HUDEP-2 (cell line): ENCODE results near the gene RNF26.
A peak's percentile ranks its signal among the peaks of the same experiment; 100 is the strongest.

Source experiments
- DNase-seq, 76 experiments: peaks; one replicate each; lab custom pipeline; 2025; ENCODE audit not compliant: unreplicated experiment in 76 of 76; lab: John Stamatoyannopoulos, UW

The RNF26 gene

DNA sequence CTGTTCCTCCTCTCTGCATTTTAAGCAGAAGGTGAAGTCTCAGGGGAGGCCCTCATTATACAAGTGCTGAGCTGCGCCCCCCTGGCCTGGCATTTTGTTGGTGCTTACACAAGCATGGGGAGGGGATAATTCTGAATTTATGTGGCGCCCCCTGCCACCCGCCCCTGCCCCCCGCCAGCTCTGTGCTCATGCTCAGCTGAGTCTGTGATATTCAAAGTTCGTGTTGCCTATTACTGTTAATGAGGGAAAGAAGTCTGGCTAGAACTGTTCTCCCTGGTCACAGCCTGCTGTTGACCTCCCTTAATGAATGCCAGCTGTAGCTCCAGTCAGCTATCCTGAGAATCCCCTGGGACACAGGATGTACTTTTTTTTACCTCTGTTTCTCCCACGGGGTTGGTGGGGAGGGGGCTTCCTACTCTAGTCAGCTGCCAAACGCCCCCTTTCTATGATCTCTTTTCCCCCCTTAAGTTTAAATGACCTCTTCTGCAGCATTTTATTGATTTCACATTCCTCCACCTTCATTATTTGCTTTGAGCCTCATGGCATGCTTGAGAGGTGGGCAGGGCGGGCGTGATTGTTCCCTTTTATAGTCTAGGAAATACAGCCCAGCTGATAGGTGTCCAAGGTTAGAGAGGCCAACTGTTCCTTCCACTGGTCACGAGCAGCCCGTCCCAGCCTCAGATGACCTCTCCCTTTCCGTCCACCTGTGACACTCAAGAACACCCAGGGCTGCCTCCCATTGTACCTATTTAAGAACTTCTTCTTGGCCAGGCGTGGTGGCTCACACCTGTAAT lies 35.0 kb downstream of the RNF26 start:
- DNase-seq = no peak

DNA sequence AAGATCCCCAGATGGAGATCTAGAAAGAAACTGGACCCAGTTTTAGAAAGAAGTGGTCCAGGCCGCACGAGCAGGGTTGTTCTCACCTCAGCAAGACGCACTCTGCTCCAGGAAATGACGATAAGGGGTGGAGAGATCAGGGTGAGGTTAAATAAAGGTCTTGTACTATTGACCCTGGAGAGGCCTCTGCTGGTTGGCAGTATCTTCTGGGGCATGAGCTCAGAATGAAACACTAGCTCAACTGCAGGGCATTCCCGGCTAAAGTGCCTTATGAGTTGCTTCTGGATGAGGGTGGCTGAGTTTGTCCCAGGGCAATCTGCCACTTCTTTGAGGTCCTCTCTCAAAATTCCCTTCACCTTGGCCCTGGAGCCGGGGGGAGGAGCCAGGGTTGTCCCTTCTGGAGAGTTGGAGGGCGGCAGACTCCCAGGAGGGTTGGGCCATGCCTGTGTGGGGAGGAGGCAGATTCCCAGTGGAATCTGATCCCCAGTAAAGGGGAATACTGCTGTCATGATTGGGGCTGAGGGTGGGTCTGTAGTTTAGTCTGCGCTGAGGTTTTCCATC lies 36.2 kb downstream of the RNF26 start:
- peak in 11 of 76 experiments; percentile 10 to 40 (median 23) for DNase-seq

DNA sequence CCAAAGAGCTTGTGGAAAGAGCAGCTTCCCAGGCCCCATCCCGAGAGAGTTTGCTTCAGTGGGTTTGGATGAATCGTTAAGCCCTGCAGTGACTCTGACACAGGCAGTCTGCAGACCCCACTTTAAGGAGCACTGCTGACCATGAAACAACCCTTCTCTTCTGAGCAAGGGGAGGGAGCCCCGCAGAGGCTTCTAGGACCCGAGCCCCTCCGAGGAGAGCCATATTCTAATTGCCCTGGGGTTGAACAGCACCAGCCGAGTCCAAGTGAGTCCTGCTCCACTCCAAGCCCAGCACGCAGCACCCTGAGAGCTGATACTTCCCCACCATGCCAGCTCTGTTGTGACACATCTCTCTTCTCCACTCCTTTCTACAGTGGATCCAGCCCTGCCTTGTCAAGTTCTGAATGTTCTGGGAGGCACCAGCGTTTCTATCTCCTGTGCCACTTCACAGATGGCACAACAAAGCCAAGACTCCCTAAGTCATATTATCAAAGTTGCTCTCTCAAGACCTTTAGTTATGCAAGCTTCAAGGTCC lies 36.8 kb downstream of the RNF26 start:
- DNase-seq = no peak

GRCh38 chr11:119371778-119372182 lies 37.5 kb downstream of the RNF26 start:
- peak in 7 of 76 experiments; percentile 7 to 21 (median 10) for DNase-seq

DNA sequence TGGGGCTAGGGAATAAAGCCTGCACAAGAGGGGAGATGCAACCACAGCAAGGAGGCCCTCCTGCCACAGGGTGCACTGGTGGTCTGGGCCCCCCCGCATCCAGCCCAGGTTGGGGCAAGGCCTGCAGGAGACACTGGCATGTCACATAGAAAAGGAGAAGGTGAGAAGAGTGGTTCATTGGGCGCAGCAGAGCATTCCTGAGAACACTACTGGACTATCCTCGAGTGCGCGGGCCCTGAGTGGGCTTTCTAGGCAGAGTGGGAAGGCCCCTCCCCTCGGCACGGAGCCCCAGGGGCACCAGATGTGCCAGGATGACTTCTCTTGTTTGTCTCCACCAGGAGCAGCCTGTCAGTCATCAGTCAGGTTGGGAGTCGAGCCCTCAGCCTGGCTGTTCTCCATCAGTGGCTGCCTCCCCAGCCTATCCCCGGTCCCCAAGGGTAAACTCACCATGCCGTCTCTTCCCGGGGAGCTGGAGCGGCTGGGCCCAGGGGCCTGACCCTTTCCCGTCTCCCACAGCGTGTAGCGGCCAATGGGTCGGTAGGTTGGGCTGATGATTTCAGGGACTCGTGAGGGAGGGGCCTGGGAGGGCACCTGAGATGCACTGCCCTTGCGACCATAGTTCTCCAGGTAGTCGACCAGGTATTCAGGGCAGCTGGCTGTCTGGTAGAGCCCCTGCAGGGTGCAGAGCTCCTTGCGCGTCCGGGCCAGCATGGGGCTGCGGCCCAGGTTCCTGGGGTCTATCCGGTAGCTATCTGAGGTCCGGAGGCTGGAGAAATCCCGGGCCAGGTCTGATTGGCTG lies 38.1 kb downstream of the RNF26 start:
- no peak for DNase-seq

- DNase-seq = no peak
These were observed 39.0 kb downstream of the RNF26 start for GRCh38 chr11:119373059-119373920.

GRCh38 chr11:119373921-119374631 lies 39.7 kb downstream of the RNF26 start:
- peak in 21 of 76 experiments; percentile 3 to 37 (median 17) for DNase-seq

DNA sequence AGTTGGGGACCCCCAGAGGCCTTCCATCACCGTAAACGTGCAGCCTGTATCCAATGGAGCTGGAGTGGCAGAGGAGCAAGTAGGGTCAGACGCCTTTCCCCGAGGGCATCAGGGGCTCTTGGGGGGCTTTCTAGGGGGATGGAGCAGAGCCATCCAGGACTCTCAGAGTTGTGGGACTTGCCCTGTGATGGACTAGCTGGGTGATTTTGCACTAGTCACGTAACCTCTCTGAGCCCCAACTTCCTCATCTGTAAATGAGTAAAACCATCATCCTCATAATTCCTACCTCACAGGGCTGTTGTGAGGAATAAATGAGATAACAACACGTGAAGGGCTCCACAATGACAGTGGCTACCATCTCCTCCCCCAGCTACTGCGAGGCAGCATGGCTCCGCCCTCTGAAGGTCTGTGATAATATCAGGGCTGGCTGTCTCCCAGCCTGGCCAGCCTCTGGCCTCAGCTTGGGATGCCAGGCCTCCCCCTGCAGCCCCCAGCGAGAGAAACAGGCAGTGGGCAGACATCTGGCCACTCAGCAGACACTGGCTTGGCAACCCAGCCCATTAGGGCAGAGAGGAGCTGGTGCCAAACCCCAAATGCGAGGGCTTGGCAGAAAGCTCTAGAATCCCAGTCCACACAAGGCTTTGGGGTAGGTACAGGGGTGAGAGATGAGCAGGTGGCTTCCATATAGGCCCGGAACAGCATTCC lies 40.5 kb downstream of the RNF26 start:
- DNase-seq = peak in 50 of 76 experiments; percentile 9 to 66 (median 31)

DNA sequence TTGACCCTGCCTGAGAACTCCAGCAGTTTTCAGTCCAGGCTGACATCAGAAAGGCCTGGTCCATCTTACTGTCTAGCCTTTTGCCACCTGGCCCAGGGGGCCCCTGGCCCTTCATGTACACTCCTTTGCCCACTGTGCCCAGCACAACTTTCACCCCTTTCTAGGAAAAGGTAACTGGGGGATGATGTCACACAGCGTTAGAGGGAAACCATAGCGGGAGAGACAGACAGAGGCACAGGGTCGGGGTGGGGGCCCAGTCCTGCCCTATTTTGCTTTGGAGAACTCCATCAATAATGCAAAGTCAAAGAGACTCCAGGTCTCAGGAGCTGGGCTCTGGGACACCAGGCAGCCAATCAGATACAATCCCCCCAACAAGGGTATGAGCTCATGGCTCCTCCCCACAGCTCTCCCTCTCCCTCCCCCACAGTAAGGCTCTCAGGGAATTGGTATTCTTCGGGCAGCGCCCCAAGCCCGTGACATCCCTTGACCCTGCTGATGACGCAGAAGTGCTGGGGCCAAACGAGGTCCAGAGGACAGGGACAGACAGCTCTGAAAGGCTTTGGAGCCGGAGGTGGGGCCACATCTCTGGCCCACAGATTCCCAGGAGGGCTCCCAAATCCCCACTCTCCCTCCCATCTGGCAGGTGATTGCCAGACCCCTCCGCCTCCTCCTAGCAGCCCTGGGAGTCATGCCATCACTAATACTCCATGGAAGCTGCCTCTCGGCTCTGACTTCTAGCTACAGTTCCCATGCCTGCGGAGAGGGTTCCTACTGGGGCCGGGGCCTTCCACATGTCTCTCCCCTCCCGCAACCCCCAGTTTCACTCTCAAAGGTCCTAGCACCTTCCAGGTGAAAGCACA lies 41.2 kb downstream of the RNF26 start:
- DNase-seq = no peak

GRCh38 chr11:119376197-119376847 lies 42.0 kb downstream of the RNF26 start:
- peak in 1 of 76 experiments; percentile 9 for DNase-seq

GRCh38 chr11:119377112-119377901 lies 43.0 kb downstream of the RNF26 start:
- DNase-seq = no peak

GRCh38 chr11:119377961-119378667 lies 43.8 kb downstream of the RNF26 start:
- DNase-seq = no peak

DNA sequence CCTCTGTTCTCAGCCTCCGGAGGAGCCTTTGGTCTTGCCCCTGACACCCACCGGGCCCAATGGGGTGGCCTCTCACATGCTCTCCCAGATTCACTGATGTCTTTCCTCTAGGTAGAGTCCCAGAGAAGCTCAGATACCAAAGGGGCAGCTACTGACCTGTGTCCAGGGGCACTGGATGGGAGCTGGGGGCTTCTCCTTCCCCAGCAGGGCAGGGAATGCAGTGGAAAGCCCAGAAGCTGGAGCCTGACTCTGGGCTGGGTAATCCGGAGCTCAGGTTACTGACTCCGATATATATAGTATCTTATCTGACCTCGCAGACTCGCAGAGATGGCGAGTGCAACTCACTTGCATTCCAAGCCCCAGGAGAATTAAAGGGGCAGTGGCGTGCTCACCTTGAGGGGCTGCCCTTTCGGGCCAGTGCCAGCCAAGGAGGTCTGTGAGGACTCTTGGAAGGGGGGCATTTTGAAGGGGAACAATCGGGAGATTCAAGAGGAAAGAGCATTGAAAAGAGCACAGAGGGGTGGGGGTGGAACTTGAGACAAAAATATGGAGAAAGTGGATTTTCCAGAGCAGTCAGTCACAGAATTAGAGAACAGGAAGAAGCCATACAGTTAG lies 44.6 kb downstream of the RNF26 start:
- no peak for DNase-seq

- no peak for DNase-seq
These were observed 46.0 kb downstream of the RNF26 start for GRCh38 chr11:119380160-119380826.

DNA sequence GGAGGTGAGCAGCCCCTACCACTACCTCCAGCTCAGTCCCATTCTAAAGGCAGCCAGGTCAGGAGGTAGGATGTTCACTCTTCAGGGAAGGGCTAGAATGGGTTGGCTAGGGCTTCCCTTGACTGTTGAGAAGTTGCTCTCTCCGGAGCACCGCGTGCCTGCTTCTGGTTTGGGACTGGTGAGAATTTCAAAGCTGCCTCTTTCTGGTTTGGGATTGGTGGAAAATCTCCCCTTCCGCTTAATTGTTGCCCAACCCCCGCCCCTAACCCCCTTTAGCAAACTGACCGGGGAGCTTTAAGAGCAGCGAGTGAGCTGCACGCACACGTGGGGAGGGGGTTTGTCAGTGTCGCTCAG lies 46.5 kb downstream of the RNF26 start:
- DNase-seq = no peak
